Endothelial cell of umbilical vein (primary cell): Measurements from ENCODE around the gene MRPS5. TPM values are rescaled to one million over a fixed set of nuclear protein-coding genes. Genes with fewer than 3 reads are reported as not detected.

Experiments used
- BruUV-seq: library from RNA; stranded (reverse); fragments of 400-500 nt; replicated peaks from 2 replicates; lab custom pipeline; 2021; lab: Mats Ljungman, UMichigan
- CTCF ChIA-PET: fragments of 300-600, 350-600 bp; sonication (Branson Sonifier 250); formaldehyde crosslinking; loops from one replicate; lab custom pipeline; 2021; ENCODE audit warnings: antibody characterized with exemption, inconsistent platforms; lab: Charles Lee
- POLR2A ChIA-PET: fragments of 300-600, 350-600 bp; sonication (Branson Sonifier 250); formaldehyde crosslinking; loops from one replicate; lab custom pipeline; 2021; ENCODE audit warnings: antibody characterized with exemption, inconsistent platforms; lab: Charles Lee
- DNase-seq: peaks from one replicate; pipeline ENCODE4 v3.0.0-alpha.2; 2011; ENCODE audit warnings: low read depth, low spot score
- FAIRE-seq: peaks from 2 replicates; lab custom pipeline; 2011; peaks lifted over from hg19 to GRCh38; lab: Jason Lieb, UNC
- H2AFZ ChIP-seq: 2 replicates; pipeline ENCODE4 v1.6.0; 2012; ENCODE audit warnings: low read depth, low read length, control low read depth, inconsistent platforms
- H3K27ac ChIP-seq: 2 replicates; pipeline ENCODE4 v1.5.1; 2011; ENCODE audit warnings: low read depth, mild to moderate bottlenecking, control low read depth, low read length, moderate library complexity; ENCODE audit not compliant: insufficient read depth
- H3K27me3 ChIP-seq, 2 experiments: 2 replicates each; pipeline versions ENCODE4 v1.6.0 to v1.6.1; 2011; ENCODE audit warnings: low read length in 2 of 2, mixed read lengths in 1 of 2; ENCODE audit not compliant: control insufficient read depth in 2 of 2, insufficient read depth in 2 of 2
- H3K36me3 ChIP-seq, 2 experiments: 2 replicates in 1 of 2; 3 replicates in 1 of 2; pipeline ENCODE4 v1.5.1; 2011; ENCODE audit warnings: low read length in 2 of 2, mild to moderate bottlenecking in 1 of 2, moderate library complexity in 1 of 2; ENCODE audit not compliant: control insufficient read depth in 2 of 2, insufficient read depth in 2 of 2; ENCODE audit errors: extremely low read depth in 1 of 2
- H3K4me1 ChIP-seq: 3 replicates; pipeline ENCODE4 v1.5.1; 2011; ENCODE audit warnings: mild to moderate bottlenecking, low read length; ENCODE audit not compliant: control insufficient read depth, insufficient read depth; ENCODE audit errors: extremely low read depth
- H3K4me2 ChIP-seq: 2 replicates; pipeline ENCODE4 v1.6.1; 2011; ENCODE audit warnings: low read length, control low read depth, mixed read lengths; ENCODE audit not compliant: insufficient read depth
- H3K4me3 ChIP-seq, 3 experiments: fragments of 200-600 bp in 1 of 3; sonication (generic), shearing (Covaris generic) in 1 of 3; replicated peaks in 1 of 3; 2 replicates each; pipeline ENCODE4 v1.5.1; 2011 to 2016; ENCODE audit warnings: control low read depth in 3 of 3, low read length in 3 of 3, mild to moderate bottlenecking in 2 of 3, inconsistent platforms in 1 of 3, low read depth in 1 of 3, moderate library complexity in 1 of 3; ENCODE audit not compliant: insufficient read depth in 1 of 3
- H3K79me2 ChIP-seq: 2 replicates; pipeline ENCODE4 v1.6.0; 2012; ENCODE audit warnings: low read length, inconsistent platforms; ENCODE audit not compliant: control insufficient read depth, insufficient read depth
- H3K9ac ChIP-seq: replicated peaks from 2 replicates; pipeline ENCODE3; 2011; ENCODE audit warnings: low read length, control low read depth; ENCODE audit not compliant: insufficient read depth; ENCODE audit errors: extremely low read depth
- H3K9me1 ChIP-seq: replicated peaks from 3 replicates; pipeline ENCODE4 v1.6.0; 2011; ENCODE audit warnings: mild to moderate bottlenecking, low read length; ENCODE audit not compliant: control insufficient read depth, insufficient read depth; ENCODE audit errors: extremely low read depth
- H3K9me3 ChIP-seq: replicated peaks from 2 replicates; pipeline ENCODE4 v1.5.1; 2012; ENCODE audit warnings: low read length, inconsistent platforms; ENCODE audit not compliant: control insufficient read depth, insufficient read depth
- H4K20me1 ChIP-seq: replicated peaks from 2 replicates; pipeline ENCODE3; 2011; ENCODE audit warnings: mild to moderate bottlenecking, low read length; ENCODE audit not compliant: control insufficient read depth, insufficient read depth; ENCODE audit errors: extremely low read depth
- CTCF ChIP-seq, 2 donors: IDR thresholded peaks; 1 replicate in 1 of 2; 2 replicates in 1 of 2; pipeline ENCODE4 v1.5.1; 2011; ENCODE audit warnings: low read length in 2 of 2, mild to moderate bottlenecking in 2 of 2, moderate library complexity in 2 of 2, control low read depth in 1 of 2, inconsistent platforms in 1 of 2, low read depth in 1 of 2; ENCODE audit not compliant: insufficient read depth in 1 of 2; ENCODE audit errors: extremely low read depth in 1 of 2
- EZH2 ChIP-seq: IDR thresholded peaks from 2 replicates; pipeline ENCODE4 v1.6.1; 2012; ENCODE audit warnings: borderline replicate concordance, low read depth, mild to moderate bottlenecking, moderate library complexity, low read length, inconsistent platforms; ENCODE audit not compliant: severe bottlenecking
- FOS ChIP-seq: IDR thresholded peaks from 2 replicates; pipeline ENCODE4 v1.6.1; 2011; ENCODE audit warnings: mild to moderate bottlenecking, low read length, moderate library complexity, borderline replicate concordance; ENCODE audit not compliant: insufficient read depth
- GATA2 ChIP-seq: IDR thresholded peaks from 2 replicates; pipeline ENCODE4 v1.7.0; 2011; ENCODE audit warnings: low read depth, mild to moderate bottlenecking, moderate library complexity, mixed read lengths, low read length; ENCODE audit not compliant: insufficient read length, insufficient read depth
- JUN ChIP-seq: IDR thresholded peaks from 2 replicates; pipeline ENCODE4 v1.6.1; 2011; ENCODE audit warnings: borderline replicate concordance, low read depth; ENCODE audit not compliant: insufficient read length, insufficient read depth
- MAX ChIP-seq: IDR thresholded peaks from 2 replicates; pipeline ENCODE4 v1.6.1; 2011; ENCODE audit not compliant: insufficient read depth, insufficient read length
- MYC ChIP-seq: IDR thresholded peaks from one replicate; pipeline ENCODE4 v1.6.1; 2011; ENCODE audit warnings: mild to moderate bottlenecking, low read depth, low read length
- POLR2A ChIP-seq: IDR thresholded peaks from 2 replicates; pipeline ENCODE4 v1.6.1; 2012; ENCODE audit warnings: low read depth, mild to moderate bottlenecking, control low read depth, low read length
- POLR2AphosphoS5 ChIP-seq: IDR thresholded peaks from 2 replicates; pipeline ENCODE4 v1.6.1; 2012; ENCODE audit warnings: low read depth, mild to moderate bottlenecking, control low read depth, low read length, moderate library complexity; ENCODE audit not compliant: insufficient read depth
- dilution Hi-C: fragments of 300-500 bp; cut with MboI; formaldehyde crosslinking; loops from one replicate; pipeline ENCODE4 v1.15.0; 2019; ENCODE audit warnings: low sequenced_read_pairs; ENCODE audit not compliant: extremely low pct_ligation_motif_present
- intact Hi-C: fragments of 100-400 bp; cut with micrococcal nuclease; formaldehyde crosslinking; loops from one replicate; pipeline ENCODE4 v1.10.0; 2022
- polyA plus RNA-seq, 4 experiments: library from polyadenylated mRNA; depleted of rRNA in 3 of 4; stranded (reverse) in 3 of 4; unstranded in 1 of 4; fragments of >200 nt; gene quantifications; 2 replicates each; pipeline versions ENCODE4 v1.2.1 to v1.2.3, GENCODE V29; 2011 to 2012; ENCODE audit warnings: missing spikeins in 1 of 4
- total RNA-seq: library from RNA; stranded (reverse); gene quantifications from 2 replicates; pipeline ENCODE4 v1.2.3, GENCODE V29; 2021

MRPS5 gene
- total and polyA plus RNA-seq, 2 donors (not counting 3 experiments of a cell fraction or from before 2014, with no cell fraction given), result 50.5 to 62.8 TPM

DNA sequence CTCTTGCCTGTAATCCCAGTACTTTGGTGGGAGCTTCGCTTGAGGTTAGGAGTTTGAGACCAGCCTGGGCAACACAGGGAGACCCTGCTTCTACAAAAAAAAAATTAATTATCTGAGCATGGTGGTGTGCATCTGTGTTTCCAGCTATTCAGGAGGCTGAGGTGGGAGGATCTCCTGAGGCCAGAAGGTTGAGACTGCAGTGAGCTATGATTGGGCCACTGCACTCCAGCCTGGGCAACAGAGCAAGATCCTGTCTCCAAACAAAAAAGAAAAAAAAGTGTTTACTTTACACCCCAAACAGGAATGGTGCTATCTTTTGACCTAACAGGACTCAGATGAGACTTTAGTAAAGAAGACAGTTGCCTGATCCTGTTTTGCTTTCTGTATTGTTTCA lies 60.5 kb downstream of the MRPS5 start:
- no peaks in the 10 kb centered on the region for H3K9me3 ChIP-seq
- BruUV-seq, result no TSS peak
- H3K4me1 ChIP-seq, result no peaks in the 10 kb centered on the region
- DNase-seq, result no peak
- TF ChIP-seq POLR2AphosphoS5, result no peak
- no peak for TF ChIP-seq POLR2A
- no peak for TF ChIP-seq MAX
- TF ChIP-seq CTCF (IDR thresholded peaks at IDR 0.05; ENCODE audit: extremely low read depth in 1 of 2, insufficient read depth in 1 of 2, low read depth in 1 of 2, low read length in 2 of 2), result no peak
- TF ChIP-seq MYC, result no peak
- TF ChIP-seq JUN, result no peak
- no peak for TF ChIP-seq EZH2
- no peak for TF ChIP-seq GATA2
- TF ChIP-seq FOS, result no peak
- H3K27me3 ChIP-seq, result no peaks in the 10 kb centered on the region
- no peak for FAIRE-seq
- ChIA-PET POLR2A (no interaction called here), CTCF (no interaction called here)
- H3K4me3 ChIP-seq, result no peak overlapping the region
- H2AFZ ChIP-seq, result no peak overlapping the region
- no peak overlapping the region for H3K4me2 ChIP-seq
- no peaks in the 10 kb centered on the region for H3K9me1 ChIP-seq
- no peaks in the 10 kb centered on the region for H4K20me1 ChIP-seq
- no peaks in the 10 kb centered on the region for H3K36me3 ChIP-seq
- no peaks in the 10 kb centered on the region for H3K79me2 ChIP-seq
- intact Hi-C loops, result no loop called here
- dilution Hi-C loops, result no loop called here
- H3K27ac ChIP-seq, result no peak overlapping the region
- H3K9ac ChIP-seq, result no peak overlapping the region
